Mesenchymal stem cell (in vitro differentiated cells and primary cell): ENCODE results near the gene RNF145.
A peak's percentile ranks its signal among the peaks of the same experiment; 100 is the strongest.

ENCODE experiments used
- DNase-seq: peaks from one replicate; pipeline ENCODE4 v3.0.0-alpha.2; 2013
- H2AFZ ChIP-seq: one replicate; pipeline ENCODE4 v1.6.1; 2013; ENCODE audit warnings: low read depth, mild to moderate bottlenecking, control low read depth, inconsistent platforms, low read length, moderate library complexity
- H2AK5ac ChIP-seq: 2 replicates; pipeline ENCODE4 v1.6.1; 2013; ENCODE audit warnings: low read length, moderate library complexity, mild to moderate bottlenecking, inconsistent platforms; ENCODE audit not compliant: severe bottlenecking
- H2BK120ac ChIP-seq: one replicate; pipeline ENCODE4 v1.6.1; 2013; ENCODE audit warnings: low read depth, mild to moderate bottlenecking, inconsistent platforms, low read length, moderate library complexity
- H2BK12ac ChIP-seq, 2 experiments: one replicate each; pipeline ENCODE4 v1.6.1; 2013; ENCODE audit warnings: inconsistent platforms in 2 of 2, low read length in 2 of 2, mild to moderate bottlenecking in 2 of 2, moderate library complexity in 2 of 2, control low read depth in 1 of 2
- H2BK15ac ChIP-seq: one replicate; pipeline ENCODE4 v1.6.1; 2013; ENCODE audit warnings: mild to moderate bottlenecking, low read depth, inconsistent platforms; ENCODE audit not compliant: poor library complexity, severe bottlenecking
- H2BK5ac ChIP-seq: 2 replicates; pipeline ENCODE4 v1.6.1; 2013; ENCODE audit warnings: low read depth, mild to moderate bottlenecking, low read length, control low read depth, inconsistent platforms; ENCODE audit not compliant: poor library complexity, severe bottlenecking
- H3K14ac ChIP-seq, 2 experiments: one replicate each; pipeline ENCODE4 v1.6.1; 2013; ENCODE audit warnings: inconsistent platforms in 2 of 2, low read length in 2 of 2, control low read depth in 1 of 2, mild to moderate bottlenecking in 1 of 2, moderate library complexity in 1 of 2
- H3K18ac ChIP-seq, 2 experiments: one replicate each; pipeline ENCODE4 v1.6.1; 2013; ENCODE audit warnings: inconsistent platforms in 2 of 2, low read length in 2 of 2, control low read depth in 1 of 2, low read depth in 1 of 2, mild to moderate bottlenecking in 1 of 2
- H3K23ac ChIP-seq, 2 experiments: one replicate each; pipeline ENCODE4 v1.6.1; 2013; ENCODE audit warnings: inconsistent platforms in 2 of 2, low read length in 2 of 2, mild to moderate bottlenecking in 2 of 2, moderate library complexity in 2 of 2, control low read depth in 1 of 2
- H3K27ac ChIP-seq: 2 replicates; pipeline ENCODE4 v1.5.1; 2013; ENCODE audit warnings: mild to moderate bottlenecking, moderate library complexity, low read length, control low read depth, inconsistent platforms; ENCODE audit not compliant: poor library complexity, severe bottlenecking
- H3K27me3 ChIP-seq, 2 experiments: 2 replicates each; pipeline versions ENCODE4 v1.6.1 to v1.7.0; 2013; ENCODE audit warnings: low read length in 2 of 2, mild to moderate bottlenecking in 2 of 2, moderate library complexity in 2 of 2, control low read depth in 1 of 2, inconsistent platforms in 1 of 2; ENCODE audit not compliant: control insufficient read depth in 1 of 2, insufficient read depth in 1 of 2
- H3K36me3 ChIP-seq, 2 experiments: 2 replicates each; pipeline versions ENCODE4 v1.6.1 to v1.7.0; 2013; ENCODE audit warnings: low read length in 2 of 2, control low read depth in 1 of 2, inconsistent platforms in 1 of 2, low read depth in 1 of 2, mild to moderate bottlenecking in 1 of 2; ENCODE audit not compliant: insufficient read depth in 2 of 2, control insufficient read depth in 1 of 2
- H3K4ac ChIP-seq, 2 experiments: one replicate each; pipeline ENCODE4 v1.6.1; 2013; ENCODE audit warnings: inconsistent platforms in 2 of 2, low read length in 2 of 2, mild to moderate bottlenecking in 2 of 2, moderate library complexity in 2 of 2, control low read depth in 1 of 2, low read depth in 1 of 2
- H3K4me1 ChIP-seq: 2 replicates; pipeline ENCODE4 v1.6.1; 2013; ENCODE audit warnings: low read depth, low read length, control low read depth; ENCODE audit not compliant: control insufficient read depth, insufficient read depth
- H3K4me2 ChIP-seq: 2 replicates; pipeline ENCODE4 v1.6.1; 2013; ENCODE audit warnings: low read length, mild to moderate bottlenecking, inconsistent platforms; ENCODE audit not compliant: poor library complexity, severe bottlenecking
- H3K4me3 ChIP-seq, 2 experiments: 2 replicates each; pipeline versions ENCODE4 v1.5.1 to v1.7.0; 2013; ENCODE audit warnings: low read length in 2 of 2, mild to moderate bottlenecking in 2 of 2, control low read depth in 1 of 2, low read depth in 1 of 2; ENCODE audit not compliant: insufficient read depth in 1 of 2
- H3K79me1 ChIP-seq: replicated peaks from 2 replicates; pipeline ENCODE4 v1.6.1; 2013; ENCODE audit warnings: mild to moderate bottlenecking, control low read depth, low read length, inconsistent platforms; ENCODE audit not compliant: poor library complexity, severe bottlenecking
- H3K9ac ChIP-seq: 2 replicates; pipeline ENCODE4 v1.7.0; 2013; ENCODE audit warnings: mild to moderate bottlenecking, low read length, moderate library complexity
- H3K9me3 ChIP-seq: 2 replicates; pipeline ENCODE4 v1.7.0; 2013; ENCODE audit warnings: mild to moderate bottlenecking, low read length; ENCODE audit not compliant: control insufficient read depth
- H4K8ac ChIP-seq: one replicate; pipeline ENCODE4 v1.6.1; 2013; ENCODE audit warnings: inconsistent platforms, mild to moderate bottlenecking, low read length, moderate library complexity
- H4K91ac ChIP-seq: one replicate; pipeline ENCODE4 v1.6.1; 2013; ENCODE audit warnings: mild to moderate bottlenecking, low read length, inconsistent platforms
- WGBS: methylation state at CpG from one replicate; pipeline ENCODE4 v1.1.7; 2013; ENCODE audit warnings: mixed read lengths; 5-methylcytosine and 5-hydroxymethylcytosine counted together

Gene RNF145

GRCh38 chr5:159223469-159223868 is 14.1 kb upstream of the RNF145 start:
- Histone ChIP-seq H3K4ac (no peak overlapping the region), H2BK12ac (no peak overlapping the region), H3K9ac (no peak overlapping the region), H4K8ac (no peak overlapping the region), H3K4me1 (no peaks in the 10 kb centered on the region), H3K79me1 (no peaks in the 10 kb centered on the region), H3K9me3 (no peaks in the 10 kb centered on the region), H2AK5ac (no peak overlapping the region), H3K18ac (no peak overlapping the region), H2BK120ac (no peak overlapping the region), H2BK15ac (no peak overlapping the region), H3K14ac (no peak overlapping the region), H4K91ac (no peak overlapping the region), H3K23ac (no peak overlapping the region), H2AFZ (no peak overlapping the region), H2BK5ac (no peak overlapping the region), H3K27ac (no peak overlapping the region), H3K4me3 (no peak overlapping the region), H3K27me3 (no peaks in the 10 kb centered on the region), H3K36me3 (no peaks in the 10 kb centered on the region), H3K4me2 (no peak overlapping the region)
- DNase-seq = no peak
- WGBS = 88% methylated on average over 3 of the region's 3 CpGs

DNA sequence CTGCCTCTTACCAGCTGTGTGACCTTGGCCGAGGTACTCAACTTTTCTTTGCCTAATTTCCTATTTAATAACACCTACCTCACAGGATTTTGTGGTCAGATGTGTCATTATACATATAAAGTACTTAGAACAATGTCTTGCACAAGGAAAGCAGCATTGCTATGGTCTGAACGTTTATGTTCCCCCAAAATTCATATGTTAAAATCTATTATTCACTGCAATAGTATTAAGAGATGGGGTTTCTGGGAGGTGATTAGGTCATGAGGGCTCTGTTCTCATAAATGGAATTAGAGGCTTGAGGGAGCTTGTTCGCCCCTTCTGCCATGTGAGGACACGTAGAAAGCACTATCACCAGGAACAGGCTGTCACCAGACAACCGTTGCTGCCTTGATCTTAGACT is 10.9 kb upstream of the RNF145 start:
- no peak overlapping the region for H3K14ac ChIP-seq
- H3K79me1 ChIP-seq = no peaks in the 10 kb centered on the region
- no peak overlapping the region for H4K8ac ChIP-seq
- H3K4me1 ChIP-seq = no peaks in the 10 kb centered on the region
- no peak overlapping the region for H3K4me2 ChIP-seq
- H3K9me3 ChIP-seq = no peaks in the 10 kb centered on the region
- H2BK12ac ChIP-seq = no peak overlapping the region
- no peak overlapping the region for H3K4ac ChIP-seq
- no peak overlapping the region for H3K18ac ChIP-seq
- H2BK120ac ChIP-seq = no peak overlapping the region
- H2AK5ac ChIP-seq = no peak overlapping the region
- DNase-seq = no peak
- no peaks in the 10 kb centered on the region for H3K36me3 ChIP-seq
- no peaks in the 10 kb centered on the region for H3K27me3 ChIP-seq
- no peak overlapping the region for H2BK15ac ChIP-seq
- H2BK5ac ChIP-seq = no peak overlapping the region
- no peak overlapping the region for H3K27ac ChIP-seq
- no peak overlapping the region for H3K9ac ChIP-seq
- H2AFZ ChIP-seq = no peak overlapping the region
- no peak overlapping the region for H4K91ac ChIP-seq
- no peak overlapping the region for H3K23ac ChIP-seq
- WGBS = 94% methylated on average over 2 of the region's 5 CpGs
- no peak overlapping the region for H3K4me3 ChIP-seq

DNA sequence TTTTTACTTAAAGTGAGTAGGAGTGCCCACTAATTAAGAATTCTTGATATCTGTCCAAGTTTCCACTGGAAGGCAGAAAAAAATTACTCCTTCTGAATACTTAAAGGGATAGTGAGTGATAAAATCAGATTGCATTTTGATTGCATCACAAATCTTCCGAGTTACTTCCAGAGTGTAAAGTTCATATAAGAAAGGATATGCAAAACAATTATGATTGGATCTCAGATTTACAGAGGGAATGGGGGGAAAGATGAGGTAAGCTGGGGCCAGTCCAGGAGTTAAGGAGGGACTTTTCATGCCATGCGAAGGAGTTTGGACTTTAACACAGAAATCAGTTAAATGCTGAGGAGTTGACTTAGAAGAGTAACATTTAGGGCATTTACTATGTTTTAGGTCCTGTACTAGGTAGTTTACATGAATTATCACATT is 9.3 kb upstream of the RNF145 start:
- peak; percentile 24 for DNase-seq
- Histone ChIP-seq H3K4ac (no peak overlapping the region), H3K4me2 (no peak overlapping the region), H3K23ac (no peak overlapping the region), H2BK12ac (no peak overlapping the region), H2BK120ac (no peak overlapping the region), H4K8ac (no peak overlapping the region), H3K79me1 (no peaks in the 10 kb centered on the region), H3K9me3 (no peaks in the 10 kb centered on the region), H2AK5ac (no peak overlapping the region), H3K18ac (no peak overlapping the region), H3K14ac (no peak overlapping the region), H3K27me3 (no peaks in the 10 kb centered on the region), H3K27ac (no peak overlapping the region), H2AFZ (no peak overlapping the region), H3K9ac (no peak overlapping the region), H2BK15ac (no peak overlapping the region), H3K4me1 (no peaks in the 10 kb centered on the region), H2BK5ac (no peak overlapping the region), H3K36me3 (no peaks in the 10 kb centered on the region), H4K91ac (no peak overlapping the region), H3K4me3 (no peak overlapping the region)
- 95% methylated on average over 2 of the region's 2 CpGs for WGBS

DNA sequence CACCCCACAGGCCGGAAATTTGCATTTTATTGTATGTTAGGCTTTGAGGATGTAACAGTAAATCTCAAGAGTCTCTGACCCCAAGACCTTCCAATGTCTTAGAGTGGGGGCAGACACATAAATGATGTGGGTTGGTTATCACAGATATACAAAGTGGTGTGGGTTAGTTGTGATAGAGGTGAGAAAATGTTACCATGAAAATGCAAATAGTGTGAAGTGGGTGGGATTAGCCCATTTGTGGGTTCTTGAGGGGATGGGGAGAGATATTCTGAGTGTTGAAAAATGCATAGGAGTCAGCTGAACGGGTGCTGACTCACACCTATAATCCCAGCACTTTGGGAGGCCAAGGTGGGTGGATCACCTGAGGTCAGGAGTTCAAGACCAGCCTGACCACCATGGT is 7.9 kb upstream of the RNF145 start:
- no peak overlapping the region for H2AFZ ChIP-seq

More for the DNA sequence above, 7.9 kb upstream of the RNF145 start:
- H3K18ac ChIP-seq = no peak overlapping the region
- no peaks in the 10 kb centered on the region for H3K9me3 ChIP-seq
- no peak overlapping the region for H3K4me3 ChIP-seq
- no peaks in the 10 kb centered on the region for H3K4me1 ChIP-seq
- no peaks in the 10 kb centered on the region for H3K36me3 ChIP-seq
- no peak overlapping the region for H4K91ac ChIP-seq
- H2BK120ac ChIP-seq = no peak overlapping the region
- H2BK12ac ChIP-seq = no peak overlapping the region
- no peak overlapping the region for H3K9ac ChIP-seq
- no peak overlapping the region for H3K4ac ChIP-seq
- H2AK5ac ChIP-seq = no peak overlapping the region
- no peak overlapping the region for H2BK5ac ChIP-seq
- DNase-seq = no peak
- 70% methylated on average over 2 of the region's 2 CpGs for WGBS
- H3K4me2 ChIP-seq = no peak overlapping the region
- H3K27ac ChIP-seq = no peak overlapping the region
- H2BK15ac ChIP-seq = no peak overlapping the region
- no peak overlapping the region for H3K14ac ChIP-seq
- H4K8ac ChIP-seq = no peak overlapping the region
- H3K23ac ChIP-seq = no peak overlapping the region
- H3K79me1 ChIP-seq = no peaks in the 10 kb centered on the region
- no peaks in the 10 kb centered on the region for H3K27me3 ChIP-seq
